Activated CD8-positive, alpha-beta memory T cell treated with anti-CD3 and anti-CD28 coated beads for 1 hour (primary cell): ENCODE data around the gene CAMTA1.

Experiments used
- DNase-seq, 2 donors: peaks; one replicate each; pipeline ENCODE4 v3.0.0-alpha.2; 2020; ENCODE audit warnings: low read depth in 1 of 2; ENCODE audit errors: extremely low read depth in 1 of 2

Gene CAMTA1

DNA sequence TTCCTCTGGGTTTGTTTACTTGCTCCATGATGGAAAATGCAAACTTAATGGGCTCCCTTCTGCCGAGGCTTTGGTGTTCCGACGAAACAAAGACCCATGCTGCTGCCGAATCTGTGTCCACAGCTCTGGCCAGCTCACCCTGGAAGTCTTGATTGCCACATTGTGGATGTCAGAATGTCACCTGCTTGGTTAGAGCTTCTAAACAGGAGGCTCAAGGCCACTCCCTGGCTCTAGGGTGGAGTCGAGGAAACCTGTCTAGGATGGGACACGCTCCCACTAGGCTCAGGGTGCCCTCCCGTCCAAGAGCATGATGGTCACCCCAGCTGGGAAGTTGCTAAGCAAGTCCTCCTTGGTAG is 706.5 kb downstream of the CAMTA1 start:
- DNase-seq, result no peak

DNA sequence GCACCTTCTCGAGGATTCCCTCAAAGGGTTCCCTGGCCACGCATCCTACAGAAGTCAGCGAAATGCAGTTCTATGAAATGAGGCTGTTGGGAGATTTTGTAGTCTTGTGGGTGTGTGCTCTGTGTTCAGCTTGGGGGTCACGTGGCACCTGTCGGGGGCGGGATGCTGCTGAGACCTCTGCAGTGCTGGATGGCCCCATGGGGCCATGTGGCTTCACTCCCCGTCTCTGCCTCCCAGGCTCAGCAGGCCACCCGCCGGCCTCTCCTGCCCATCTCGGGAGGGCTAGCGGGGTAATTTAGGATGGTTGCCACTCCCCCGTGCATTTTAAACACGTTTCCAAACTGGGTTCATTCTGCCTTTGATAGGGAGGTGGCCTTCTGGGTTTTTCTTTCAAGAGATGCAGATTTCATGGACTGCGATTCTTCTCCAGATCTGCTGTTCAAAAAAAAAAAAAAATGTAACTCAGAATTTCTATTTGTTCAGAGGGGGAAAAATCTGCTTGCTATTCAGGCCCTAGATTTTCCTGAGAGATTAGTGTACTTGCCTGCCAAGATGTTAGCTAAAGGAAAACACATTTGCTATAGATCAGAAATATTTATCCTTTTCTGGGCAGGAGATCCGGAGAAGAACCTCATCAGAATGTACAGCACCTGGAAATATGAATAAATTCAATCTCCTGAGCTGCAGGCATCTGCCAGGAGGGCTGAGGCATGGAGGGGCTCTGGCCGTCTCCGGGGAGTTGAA is 708.6 kb downstream of the CAMTA1 start:
- DNase-seq, result no peak

DNA sequence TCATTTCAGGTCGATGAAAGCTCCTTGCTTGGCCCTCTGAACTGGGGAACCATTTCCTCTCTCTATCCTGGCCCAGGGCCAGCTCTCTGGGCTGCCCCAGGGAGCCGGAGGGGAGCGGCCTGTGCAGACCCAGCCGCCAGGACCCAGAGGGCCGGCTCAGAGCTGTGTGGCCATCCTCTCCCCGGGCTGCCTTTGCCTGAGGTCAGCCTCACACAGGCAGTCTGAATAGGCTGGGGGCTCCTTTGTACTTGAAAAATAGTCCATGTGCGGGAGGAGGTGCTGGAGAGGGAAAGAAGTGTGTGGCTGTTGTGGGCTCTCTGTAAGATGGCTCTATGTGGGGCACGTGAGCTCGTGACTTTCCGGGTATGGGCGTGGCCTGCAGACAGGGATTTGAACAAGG is 710.7 kb downstream of the CAMTA1 start:
- DNase-seq, result no peak

DNA sequence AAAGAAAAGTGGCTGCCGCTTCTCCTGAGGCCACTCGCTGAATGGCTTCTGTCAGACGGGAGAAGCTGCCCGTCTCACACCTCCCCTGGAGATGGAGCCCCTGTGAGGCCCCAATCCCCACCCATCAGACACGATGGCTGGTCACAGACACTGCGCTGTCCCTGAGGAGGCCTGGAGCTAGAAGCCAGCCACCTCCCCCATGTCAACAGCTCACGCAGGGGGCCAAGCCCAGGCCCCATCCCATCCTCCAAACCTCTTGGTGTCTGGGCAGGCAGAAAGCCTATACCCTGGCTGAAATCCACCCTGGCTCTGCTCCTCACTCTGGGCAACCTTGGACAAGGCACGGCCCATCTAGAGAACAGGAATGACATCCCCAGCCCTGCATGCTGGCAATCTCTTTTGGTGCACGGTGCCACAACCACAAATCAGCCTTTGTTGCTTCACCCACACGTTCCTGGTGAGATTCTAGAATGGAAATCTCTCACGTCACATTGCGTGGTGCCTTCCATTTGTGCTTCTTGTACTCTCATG is 711.9 kb downstream of the CAMTA1 start:
- no peak for DNase-seq

DNA sequence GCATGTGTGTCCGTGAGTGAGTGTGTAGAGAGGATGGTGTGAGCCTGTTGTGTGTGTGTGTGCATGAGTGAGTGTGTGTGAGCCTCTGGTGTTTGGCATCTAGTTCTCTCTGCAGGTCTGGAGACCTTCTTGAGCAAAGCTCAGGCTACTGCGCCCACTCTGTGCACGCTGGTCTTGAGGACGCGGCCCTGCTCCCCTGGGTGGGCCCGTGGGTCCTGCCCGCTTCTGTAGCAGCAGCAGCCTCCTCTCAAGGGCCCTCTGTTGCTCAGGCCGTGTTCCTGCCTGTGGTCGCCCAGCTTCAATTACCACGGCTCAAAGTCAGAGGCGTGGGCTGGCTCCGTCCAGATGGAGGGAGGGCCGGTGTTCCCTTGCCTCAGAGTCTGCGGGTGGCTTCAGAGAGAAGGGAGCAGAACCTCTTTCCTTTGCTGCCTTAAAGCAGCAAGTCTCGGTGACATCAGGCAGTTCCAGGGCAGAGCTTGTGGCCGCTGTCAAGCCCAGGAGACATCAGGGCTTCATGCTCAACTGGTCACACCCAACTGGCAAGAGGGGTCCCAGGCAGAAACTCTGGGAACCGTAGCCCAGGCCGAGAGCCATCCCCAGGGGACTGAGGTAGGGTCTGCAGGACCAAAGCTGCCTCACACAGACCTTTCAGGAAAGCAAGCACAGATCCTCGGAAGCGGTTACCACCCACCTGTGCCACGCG is 715.3 kb downstream of the CAMTA1 start:
- no peak for DNase-seq

GRCh38 chr1:7501084-7501491 is 715.8 kb downstream of the CAMTA1 start:
- DNase-seq, result no peak

GRCh38 chr1:7501723-7502603 is 716.7 kb downstream of the CAMTA1 start:
- DNase-seq, result no peak

GRCh38 chr1:7503691-7504437 is 718.6 kb downstream of the CAMTA1 start:
- DNase-seq, result no peak

- no peak for DNase-seq
These were observed 719.1 kb downstream of the CAMTA1 start for GRCh38 chr1:7504438-7504720.

DNA sequence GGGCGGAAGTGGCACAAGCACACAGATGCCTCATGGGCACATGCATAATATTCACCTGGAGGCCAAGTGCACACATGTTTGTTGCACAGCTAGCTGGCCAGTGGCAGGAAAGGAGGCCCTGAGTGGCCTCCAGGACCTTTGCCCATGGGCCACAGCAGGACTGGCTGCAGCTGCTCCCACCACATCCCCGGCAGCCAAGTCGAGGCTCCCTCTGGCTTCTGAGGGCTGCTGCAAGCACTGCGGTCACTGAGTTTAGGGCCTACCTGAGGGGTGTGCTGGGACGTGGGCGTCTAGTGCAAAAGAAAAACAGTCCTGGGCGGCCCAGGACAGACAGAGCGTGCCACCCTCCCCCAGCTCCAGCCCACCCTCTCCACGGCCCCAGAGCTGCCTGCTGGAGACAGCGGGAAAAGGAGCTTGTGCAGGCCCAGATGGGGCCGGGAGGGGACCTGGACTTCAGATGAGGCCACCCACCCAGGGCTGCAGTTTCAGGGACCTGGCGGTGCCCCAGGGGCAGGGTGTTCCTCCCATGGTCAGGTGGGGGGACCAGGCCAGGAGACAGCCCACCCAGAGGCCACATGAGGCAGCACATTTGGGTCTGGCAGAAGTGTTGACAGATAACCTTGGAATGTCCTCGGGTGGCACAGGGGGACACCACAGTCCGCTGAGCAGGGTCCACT is 720.0 kb downstream of the CAMTA1 start:
- DNase-seq, result no peak

GRCh38 chr1:7505771-7506453 is 720.7 kb downstream of the CAMTA1 start:
- no peak for DNase-seq

DNA sequence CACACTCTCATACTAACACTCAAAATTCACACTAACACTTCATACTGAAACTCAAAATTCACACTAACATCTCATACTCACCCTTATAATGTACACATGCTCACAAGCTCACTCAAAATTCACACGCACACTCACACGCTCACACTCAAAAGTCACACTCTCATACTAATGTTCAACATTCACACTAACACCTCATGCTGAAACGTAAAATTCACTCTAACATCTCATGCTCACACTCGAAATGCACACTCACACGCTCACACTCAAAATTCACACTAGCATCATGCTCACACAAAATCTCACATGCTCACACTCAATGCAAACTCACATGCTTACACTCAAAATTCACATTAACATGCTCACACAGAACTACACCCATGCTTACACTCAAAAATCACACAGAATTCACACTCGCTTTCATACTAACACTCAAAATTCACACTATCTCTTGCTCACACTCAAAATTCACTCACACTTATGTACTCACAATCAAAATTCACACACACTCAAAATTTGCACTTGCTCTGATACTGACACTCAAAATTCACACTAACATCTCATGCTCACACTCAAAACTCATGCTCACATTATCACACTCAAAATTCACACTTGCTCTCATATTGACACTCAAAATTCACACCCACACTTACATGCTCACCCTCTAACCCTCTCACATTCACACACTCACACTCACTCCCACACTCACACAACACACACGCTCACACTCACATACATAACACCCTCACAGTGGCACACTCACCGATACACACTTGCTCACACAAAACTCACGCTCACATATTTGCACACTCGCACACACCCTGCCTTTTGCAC is 721.4 kb downstream of the CAMTA1 start:
- no peak for DNase-seq

GRCh38 chr1:7507285-7508019 is 722.2 kb downstream of the CAMTA1 start:
- no peak for DNase-seq

DNA sequence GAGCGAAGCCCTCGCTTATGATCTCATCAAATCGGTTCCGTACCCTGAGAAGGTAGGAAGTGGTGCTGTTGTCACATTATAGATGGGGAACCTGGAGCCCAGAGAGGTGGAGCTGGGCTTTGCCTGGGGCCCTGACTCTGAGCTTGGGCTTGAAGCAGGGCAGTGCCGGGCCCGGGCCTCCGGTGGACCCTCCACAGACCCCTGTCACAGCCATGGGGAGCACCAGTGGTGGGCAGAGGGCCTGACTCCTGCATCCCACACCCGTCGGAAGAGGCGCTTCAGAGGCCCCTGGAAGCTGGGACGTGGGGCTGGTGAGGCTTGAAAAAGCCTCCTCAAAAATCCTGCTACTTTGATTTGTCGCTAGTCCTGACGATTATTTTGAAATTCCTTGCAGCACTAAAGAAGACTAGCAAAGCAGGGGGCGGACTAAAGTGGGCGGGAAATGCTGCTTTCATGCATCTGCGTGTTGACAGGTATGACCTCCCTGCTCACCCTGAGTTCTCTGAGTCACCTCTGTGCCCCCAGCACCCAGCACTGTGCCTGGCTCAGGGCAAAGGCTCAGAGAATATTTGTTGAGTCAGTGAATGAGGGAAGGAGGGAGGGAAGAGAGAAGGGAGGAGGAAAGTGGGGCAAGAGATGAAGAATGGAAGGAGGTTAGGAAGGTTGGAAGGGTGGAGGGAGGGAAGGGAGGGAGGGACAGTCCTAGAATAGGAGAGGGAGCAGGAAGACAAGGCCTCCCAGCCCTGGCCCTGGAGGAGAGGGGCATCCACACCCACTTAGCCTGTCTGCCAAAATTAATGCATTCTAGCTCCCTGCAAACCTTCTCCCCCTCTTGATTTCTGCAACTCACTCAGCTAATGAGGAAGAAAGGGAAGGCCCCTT is 723.0 kb downstream of the CAMTA1 start:
- DNase-seq, result no peak

DNA sequence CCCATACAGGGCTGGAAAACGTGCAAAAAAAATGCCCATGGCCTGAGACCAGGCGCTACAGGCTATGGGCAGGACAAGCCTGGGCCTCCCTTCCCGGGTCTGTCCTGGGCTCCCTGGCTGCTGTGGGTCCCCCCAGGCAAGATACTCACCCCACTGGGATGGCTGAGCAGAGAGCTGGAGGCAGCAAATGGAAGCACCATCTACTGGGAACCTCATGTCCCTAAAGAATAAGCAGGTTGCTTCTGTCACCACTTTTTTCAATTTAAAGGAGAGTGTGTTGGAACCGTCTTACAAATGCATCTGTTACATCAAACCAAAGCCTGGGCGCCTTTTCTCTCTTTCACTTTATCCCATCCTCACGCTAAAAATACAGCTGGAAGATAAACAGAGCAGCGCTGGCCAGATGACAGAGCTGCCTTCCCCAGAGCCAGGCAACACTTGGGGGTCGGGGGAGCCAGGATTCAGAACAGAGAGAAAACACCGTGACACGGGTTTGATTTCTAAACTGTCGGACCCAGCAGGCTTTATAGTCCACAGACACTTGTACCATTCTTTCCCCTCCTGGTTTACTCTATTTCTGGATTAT is 723.8 kb downstream of the CAMTA1 start:
- DNase-seq, result no peak

- DNase-seq, result no peak
These were observed 724.3 kb downstream of the CAMTA1 start for GRCh38 chr1:7509598-7509997.

GRCh38 chr1:7510389-7510931 is 725.2 kb downstream of the CAMTA1 start:
- no peak for DNase-seq
